Panc1 (cell line): ENCODE results near the gene TUBA4A. TPM values are rescaled to one million over a fixed set of nuclear protein-coding genes. Genes with fewer than 3 reads are reported as not detected.

ENCODE experiments used
- ATAC-seq: fragments of 200-7000 bp; cut with Tn5 transposase; 2 replicates; pipeline ENCODE4 v1.9.1; 2020; ENCODE audit warnings: mild to moderate bottlenecking, moderate library complexity
- BruUV-seq: library from RNA; stranded (reverse); fragments of 400-500 nt; replicated peaks from 2 replicates; lab custom pipeline; 2021; lab: Mats Ljungman, UMichigan
- CTCF ChIA-PET: fragments of 300-600 bp; sonication (Branson Sonifier 250); formaldehyde crosslinking; loops from one replicate; lab custom pipeline; 2022; ENCODE audit warnings: antibody characterized with exemption; lab: Charles Lee
- POLR2A ChIA-PET: fragments of 300-600 bp; sonication (Branson Sonifier 250); formaldehyde crosslinking; loops from one replicate; lab custom pipeline; 2022; ENCODE audit warnings: antibody characterized with exemption; lab: Charles Lee
- DNase-seq: peaks from one replicate; pipeline ENCODE4 v3.0.0-alpha.2; 2010; ENCODE audit warnings: low read depth, low spot score
- H3K27ac ChIP-seq: 2 replicates; pipeline ENCODE4 v1.5.1; 2011; ENCODE audit warnings: mild to moderate bottlenecking, low read length, inconsistent platforms
- H3K27me3 ChIP-seq: fragments of 200-500 bp; sonication (Bioruptor generic); 2 replicates; pipeline ENCODE4 v1.6.0; 2014; ENCODE audit warnings: low read length, inconsistent platforms; ENCODE audit not compliant: control insufficient read depth, insufficient read depth
- H3K36me3 ChIP-seq: fragments of 200-500 bp; sonication (Bioruptor generic); 2 replicates; pipeline ENCODE4 v1.5.1; 2014; ENCODE audit warnings: inconsistent platforms, mild to moderate bottlenecking, low read length, moderate library complexity; ENCODE audit not compliant: control insufficient read depth, insufficient read depth
- H3K4me1 ChIP-seq: 2 replicates; pipeline ENCODE4 v1.5.1; 2011; ENCODE audit warnings: inconsistent platforms, mild to moderate bottlenecking, low read length, moderate library complexity; ENCODE audit not compliant: control insufficient read depth, insufficient read depth
- H3K4me3 ChIP-seq, 2 experiments: 2 replicates each; pipeline ENCODE4 v1.5.1; 2011 to 2012; ENCODE audit warnings: low read depth in 2 of 2, low read length in 2 of 2, mild to moderate bottlenecking in 2 of 2, inconsistent platforms in 1 of 2, moderate library complexity in 1 of 2
- H3K9me3 ChIP-seq: fragments of 200-500 bp; sonication (Bioruptor generic); 2 replicates; pipeline ENCODE4 v1.5.1; 2014; ENCODE audit warnings: low read depth, mild to moderate bottlenecking, inconsistent platforms, low read length, moderate library complexity; ENCODE audit not compliant: control insufficient read depth, insufficient read depth
- CTCF ChIP-seq: fragments of 450-650 bp; IDR thresholded peaks from 2 replicates; pipeline ENCODE4 v1.5.1; 2017; ENCODE audit warnings: mild to moderate bottlenecking
- POLR2AphosphoS5 ChIP-seq: IDR thresholded peaks from 2 replicates; pipeline ENCODE4 v1.6.1; 2012; ENCODE audit warnings: mild to moderate bottlenecking, low read depth, low read length, moderate library complexity
- SIN3A ChIP-seq: IDR thresholded peaks from 2 replicates; pipeline ENCODE4 v1.6.1; 2012; ENCODE audit warnings: low read depth, mild to moderate bottlenecking, low read length, moderate library complexity, borderline replicate concordance; ENCODE audit not compliant: insufficient read depth
- TCF7L2 ChIP-seq: IDR thresholded peaks from 2 replicates; pipeline ENCODE4 v1.6.1; 2011; ENCODE audit warnings: mild to moderate bottlenecking, low read depth, low read length, inconsistent platforms
- in situ Hi-C: cut with HindIII; loops from 2 replicates; pipeline ENCODE4 v1.10.0; 2016; ENCODE audit warnings: low sequenced_read_pairs, low pct_unique_long_range_greater_than_20kb
- intact Hi-C: fragments of 100-400 bp; cut with micrococcal nuclease; formaldehyde crosslinking; loops from one replicate; pipeline ENCODE4 v1.10.0; 2022; ENCODE audit not compliant: unreplicated experiment
- total RNA-seq: library from RNA; stranded (reverse); gene quantifications from one replicate; pipeline ENCODE4 v1.2.1, GENCODE V29; 2021; ENCODE audit not compliant: unreplicated experiment
- TF ChIP-seq, protein P1 (sequence below), 2 experiments: IDR thresholded peaks; 2 replicates each; pipeline ENCODE4 v1.6.1; 2011 to 2012; ENCODE audit warnings: low read depth in 2 of 2, control low read depth in 1 of 2, low read length in 1 of 2, mild to moderate bottlenecking in 1 of 2, moderate library complexity in 1 of 2; ENCODE audit not compliant: insufficient read depth in 1 of 2

Gene TUBA4A
- total RNA-seq, 1 experiment from 2014 or later, result 12.9 TPM

DNA sequence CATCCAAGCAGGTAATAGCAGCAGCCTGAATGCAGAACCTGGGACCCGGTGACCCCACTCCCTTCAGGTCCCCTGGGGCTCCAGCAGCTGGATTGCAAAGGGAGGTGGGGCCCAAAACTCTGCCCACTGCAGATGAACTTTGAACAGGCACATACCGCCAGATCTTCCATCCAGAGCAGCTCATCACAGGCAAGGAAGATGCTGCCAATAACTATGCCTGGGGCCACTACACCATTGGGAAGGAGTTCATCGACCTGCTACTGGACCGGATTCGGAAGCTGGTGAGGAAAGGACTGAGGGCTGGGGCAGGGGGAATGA, 16.3 kb upstream of the TUBA4A start:
- no peaks in the 10 kb centered on the region for H3K36me3 ChIP-seq
- intact Hi-C loops, result no loop called here
- H3K27me3 ChIP-seq, result no peaks in the 10 kb centered on the region
- no peaks in the 10 kb centered on the region for H3K9me3 ChIP-seq
- no peak for DNase-seq
- in situ Hi-C loops, result no loop called here
- CTCF ChIA-PET, result no interaction called here
- no peak overlapping the region for H3K27ac ChIP-seq
- ATAC-seq, result no peak
- H3K4me3 ChIP-seq, result no peak overlapping the region
- POLR2A ChIA-PET, result no interaction called here
- BruUV-seq, result no TSS peak
- peaks cover 17% of the 10 kb centered on the region for H3K4me1 ChIP-seq
- TF ChIP-seq, protein P1, sequence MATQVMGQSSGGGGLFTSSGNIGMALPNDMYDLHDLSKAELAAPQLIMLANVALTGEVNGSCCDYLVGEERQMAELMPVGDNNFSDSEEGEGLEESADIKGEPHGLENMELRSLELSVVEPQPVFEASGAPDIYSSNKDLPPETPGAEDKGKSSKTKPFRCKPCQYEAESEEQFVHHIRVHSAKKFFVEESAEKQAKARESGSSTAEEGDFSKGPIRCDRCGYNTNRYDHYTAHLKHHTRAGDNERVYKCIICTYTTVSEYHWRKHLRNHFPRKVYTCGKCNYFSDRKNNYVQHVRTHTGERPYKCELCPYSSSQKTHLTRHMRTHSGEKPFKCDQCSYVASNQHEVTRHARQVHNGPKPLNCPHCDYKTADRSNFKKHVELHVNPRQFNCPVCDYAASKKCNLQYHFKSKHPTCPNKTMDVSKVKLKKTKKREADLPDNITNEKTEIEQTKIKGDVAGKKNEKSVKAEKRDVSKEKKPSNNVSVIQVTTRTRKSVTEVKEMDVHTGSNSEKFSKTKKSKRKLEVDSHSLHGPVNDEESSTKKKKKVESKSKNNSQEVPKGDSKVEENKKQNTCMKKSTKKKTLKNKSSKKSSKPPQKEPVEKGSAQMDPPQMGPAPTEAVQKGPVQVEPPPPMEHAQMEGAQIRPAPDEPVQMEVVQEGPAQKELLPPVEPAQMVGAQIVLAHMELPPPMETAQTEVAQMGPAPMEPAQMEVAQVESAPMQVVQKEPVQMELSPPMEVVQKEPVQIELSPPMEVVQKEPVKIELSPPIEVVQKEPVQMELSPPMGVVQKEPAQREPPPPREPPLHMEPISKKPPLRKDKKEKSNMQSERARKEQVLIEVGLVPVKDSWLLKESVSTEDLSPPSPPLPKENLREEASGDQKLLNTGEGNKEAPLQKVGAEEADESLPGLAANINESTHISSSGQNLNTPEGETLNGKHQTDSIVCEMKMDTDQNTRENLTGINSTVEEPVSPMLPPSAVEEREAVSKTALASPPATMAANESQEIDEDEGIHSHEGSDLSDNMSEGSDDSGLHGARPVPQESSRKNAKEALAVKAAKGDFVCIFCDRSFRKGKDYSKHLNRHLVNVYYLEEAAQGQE (IDR thresholded peaks at IDR 0.05; ENCODE audit: insufficient read depth in 1 of 2, low read depth in 2 of 2, low read length in 1 of 2), result no peak
- TF ChIP-seq SIN3A (no peak), POLR2AphosphoS5 (no peak), CTCF (no peak), TCF7L2 (no peak)

DNA sequence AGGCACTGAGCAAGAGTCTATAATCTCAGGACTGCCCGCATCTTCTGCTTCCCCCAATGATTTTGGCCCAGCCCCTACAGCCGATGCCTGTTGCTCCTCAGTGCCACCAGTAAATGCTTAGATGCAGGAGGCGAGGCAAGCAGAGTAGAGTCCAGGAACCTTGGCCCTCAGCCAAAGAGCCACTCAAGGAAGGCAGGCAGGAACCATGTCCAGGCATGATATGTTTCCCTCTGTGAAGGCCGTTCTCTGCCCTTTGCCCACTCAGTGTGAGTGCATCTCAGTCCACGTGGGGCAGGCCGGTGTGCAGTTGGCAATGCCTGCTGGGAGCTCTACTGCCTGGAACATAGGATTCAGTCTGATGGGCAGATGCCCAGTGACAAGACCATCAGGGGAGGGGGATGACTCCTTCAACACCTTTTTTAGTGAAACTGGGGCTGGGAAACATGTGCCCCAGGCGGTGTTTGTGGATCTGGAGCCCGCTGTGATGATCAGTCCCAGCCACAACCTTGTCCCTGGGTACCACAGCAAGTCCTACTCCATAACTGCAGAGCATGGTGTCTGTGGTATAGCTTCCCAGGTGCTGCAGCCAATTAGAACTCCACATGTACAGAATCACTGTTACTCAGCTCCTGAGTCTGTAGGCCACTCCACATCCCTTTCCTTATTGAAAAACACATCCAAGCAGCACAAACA, 15.8 kb upstream of the TUBA4A start:
- no peak overlapping the region for H3K27ac ChIP-seq
- TF ChIP-seq TCF7L2 (no peak), POLR2AphosphoS5 (no peak), CTCF (no peak), SIN3A (no peak)
- TF ChIP-seq, protein P1 (IDR thresholded peaks at IDR 0.05; ENCODE audit: insufficient read depth in 1 of 2, low read depth in 2 of 2, low read length in 1 of 2), result no peak
- DNase-seq, result no peak
- in situ Hi-C loops, result no loop called here
- intact Hi-C loops, result no loop called here
- no peak for ATAC-seq
- POLR2A ChIA-PET, result no interaction called here
- no peaks in the 10 kb centered on the region for H3K27me3 ChIP-seq
- CTCF ChIA-PET, result no interaction called here
- H3K36me3 ChIP-seq, result no peaks in the 10 kb centered on the region
- no peaks in the 10 kb centered on the region for H3K9me3 ChIP-seq
- H3K4me3 ChIP-seq, result no peak overlapping the region
- no TSS peak for BruUV-seq
- peaks cover 12% of the 10 kb centered on the region for H3K4me1 ChIP-seq
